NB4 (cell line): ENCODE data around the gene SELENOW.
"Not testable (repeated sequence)": the region's sequence is repeated elsewhere in the genome, so short reads cannot be mapped to it uniquely, and the experiment has no call there.

ENCODE experiments used
- DNase-seq: peaks from one replicate; pipeline ENCODE4 v3.0.0; 2010; ENCODE audit warnings: low read depth
- H3K4me3 ChIP-seq: one replicate; pipeline ENCODE4 v1.5.1; 2011; ENCODE audit warnings: mild to moderate bottlenecking, low read depth, low read length, moderate library complexity
- MAX ChIP-seq: IDR thresholded peaks from 2 replicates; pipeline ENCODE4 v1.6.1; 2011; ENCODE audit warnings: low read depth, low read length
- MYC ChIP-seq: IDR thresholded peaks from 2 replicates; pipeline ENCODE4 v1.6.1; 2011; ENCODE audit warnings: low read depth, low read length
- POLR2A ChIP-seq: IDR thresholded peaks from 2 replicates; pipeline ENCODE4 v1.6.1; 2011; ENCODE audit warnings: mild to moderate bottlenecking; ENCODE audit not compliant: insufficient read length; ENCODE audit errors: extremely low read depth
- TF ChIP-seq, protein P1 (sequence below): IDR thresholded peaks from one replicate; pipeline ENCODE4 v1.5.1; 2012; ENCODE audit warnings: low read depth, low read length

Gene SELENOW

DNA sequence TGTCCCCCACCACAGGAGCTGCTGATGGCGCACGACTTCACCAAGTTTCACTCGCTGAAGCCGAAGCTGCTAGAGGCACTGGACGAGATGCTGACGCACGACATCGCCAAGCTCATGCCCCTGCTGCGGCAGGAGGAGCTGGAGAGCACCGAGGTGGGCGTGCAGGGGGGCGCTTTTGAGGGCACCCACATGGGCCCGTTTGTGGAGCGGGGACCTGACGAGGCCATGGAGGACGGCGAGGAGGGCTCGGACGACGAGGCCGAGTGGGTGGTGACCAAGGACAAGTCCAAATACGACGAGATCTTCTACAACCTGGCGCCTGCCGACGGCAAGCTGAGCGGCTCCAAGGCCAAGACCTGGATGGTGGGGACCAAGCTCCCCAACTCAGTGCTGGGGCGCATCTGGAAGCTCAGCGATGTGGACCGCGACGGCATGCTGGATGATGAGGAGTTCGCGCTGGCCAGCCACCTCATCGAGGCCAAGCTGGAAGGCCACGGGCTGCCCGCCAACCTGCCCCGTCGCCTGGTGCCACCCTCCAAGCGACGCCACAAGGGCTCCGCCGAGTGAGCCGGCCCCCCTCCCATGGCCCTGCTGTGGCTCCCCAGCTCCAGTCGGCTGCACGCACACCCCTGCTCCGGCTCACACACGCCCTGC is 37.5 kb upstream of the SELENOW start:
- no peak for DNase-seq
- TF ChIP-seq, protein P1, sequence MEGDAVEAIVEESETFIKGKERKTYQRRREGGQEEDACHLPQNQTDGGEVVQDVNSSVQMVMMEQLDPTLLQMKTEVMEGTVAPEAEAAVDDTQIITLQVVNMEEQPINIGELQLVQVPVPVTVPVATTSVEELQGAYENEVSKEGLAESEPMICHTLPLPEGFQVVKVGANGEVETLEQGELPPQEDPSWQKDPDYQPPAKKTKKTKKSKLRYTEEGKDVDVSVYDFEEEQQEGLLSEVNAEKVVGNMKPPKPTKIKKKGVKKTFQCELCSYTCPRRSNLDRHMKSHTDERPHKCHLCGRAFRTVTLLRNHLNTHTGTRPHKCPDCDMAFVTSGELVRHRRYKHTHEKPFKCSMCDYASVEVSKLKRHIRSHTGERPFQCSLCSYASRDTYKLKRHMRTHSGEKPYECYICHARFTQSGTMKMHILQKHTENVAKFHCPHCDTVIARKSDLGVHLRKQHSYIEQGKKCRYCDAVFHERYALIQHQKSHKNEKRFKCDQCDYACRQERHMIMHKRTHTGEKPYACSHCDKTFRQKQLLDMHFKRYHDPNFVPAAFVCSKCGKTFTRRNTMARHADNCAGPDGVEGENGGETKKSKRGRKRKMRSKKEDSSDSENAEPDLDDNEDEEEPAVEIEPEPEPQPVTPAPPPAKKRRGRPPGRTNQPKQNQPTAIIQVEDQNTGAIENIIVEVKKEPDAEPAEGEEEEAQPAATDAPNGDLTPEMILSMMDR = no peak
- TF ChIP-seq POLR2A (no peak), MYC (no peak), MAX (no peak)
- H3K4me3 ChIP-seq = no peak overlapping the region

GRCh38 chr19:47741544-47742140 is 36.9 kb upstream of the SELENOW start:
- DNase-seq = no peak
- H3K4me3 ChIP-seq = no peak overlapping the region
- TF ChIP-seq MAX (no peak), POLR2A (no peak), MYC (no peak)
- TF ChIP-seq, protein P1 = no peak

DNA sequence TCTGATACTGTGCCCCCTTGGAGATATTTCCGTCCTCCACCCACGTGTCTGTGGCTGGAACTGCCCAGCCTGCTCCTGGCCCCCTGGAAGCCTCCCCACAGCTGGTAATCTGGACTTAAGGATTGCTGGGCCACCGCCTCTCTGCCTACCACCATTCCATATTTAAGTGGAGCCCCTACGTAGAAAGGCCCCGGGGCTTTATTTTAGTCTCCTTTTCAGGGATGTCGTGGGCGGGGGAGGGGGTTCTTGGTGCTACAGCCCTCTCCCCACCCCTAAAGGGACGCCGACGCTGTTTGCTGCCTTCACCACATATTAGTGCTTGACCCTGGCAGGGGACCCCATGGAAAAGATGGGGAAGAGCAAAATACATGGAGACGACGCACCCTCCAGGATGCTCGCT is 35.9 kb upstream of the SELENOW start:
- no peak for DNase-seq
- no peak overlapping the region for H3K4me3 ChIP-seq
- no peak for TF ChIP-seq POLR2A
- TF ChIP-seq MAX = no peak
- TF ChIP-seq, protein P1 = no peak
- no peak for TF ChIP-seq MYC

GRCh38 chr19:47745010-47745901 is 33.2 kb upstream of the SELENOW start, which contains the start of gene NOP53:
NOP53 (plus strand) TSS chr19:47745546; CDS start chr19:47745560, 14 bp downstream.
- TF ChIP-seq POLR2A (peak; percentile 98), MAX (peak; percentile 78), MYC (peak; percentile 94)
- TF ChIP-seq, protein P1 = no peak
- peak; percentile 100 for DNase-seq
- H3K4me3 ChIP-seq = peak within 1 kb of the TSS; percentile 86

DNA sequence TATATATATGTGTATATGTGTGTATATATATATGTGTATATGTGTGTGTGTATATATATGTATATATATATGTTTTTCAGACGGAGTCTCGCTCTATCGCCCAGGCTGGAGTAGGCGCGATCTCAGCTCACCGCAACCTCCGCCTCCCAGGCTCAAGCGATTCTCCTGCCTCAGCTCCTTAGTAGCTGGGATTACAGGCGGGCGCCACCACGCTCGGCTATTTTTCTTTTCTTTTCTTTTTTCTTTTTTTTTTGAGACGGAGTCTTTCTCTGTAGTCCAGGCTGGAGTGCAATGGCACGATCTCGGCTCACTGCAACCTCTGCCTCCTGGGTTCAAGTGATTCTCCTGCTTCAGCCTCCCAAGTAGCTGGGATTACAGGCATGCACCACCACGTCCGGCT is 32.4 kb upstream of the SELENOW start:
- H3K4me3 ChIP-seq = peak overlapping the region; percentile 86
- not testable (repeated sequence) for DNase-seq

DNA sequence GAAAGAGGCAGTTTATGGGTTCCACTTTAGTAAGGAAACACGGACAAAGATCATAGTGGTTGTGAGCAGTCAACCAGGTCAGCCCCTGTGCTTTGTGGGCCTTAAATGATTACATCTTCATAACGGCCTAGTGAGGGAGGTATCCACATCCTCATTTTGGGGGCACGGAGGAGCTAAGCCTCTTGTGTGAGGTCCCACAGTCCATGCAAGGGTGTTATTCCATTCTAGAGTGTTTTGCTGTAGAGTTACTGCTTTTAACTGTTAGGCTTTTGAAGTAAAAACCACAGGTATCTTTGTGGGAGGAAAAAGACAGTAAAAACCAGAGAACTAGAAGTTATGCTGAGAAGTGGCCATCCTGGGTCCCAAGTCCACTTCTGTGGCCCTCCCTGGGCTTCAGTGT is 29.2 kb upstream of the SELENOW start:
- no peak overlapping the region for H3K4me3 ChIP-seq
- DNase-seq = no peak
- TF ChIP-seq MAX = no peak
- TF ChIP-seq POLR2A = no peak
- TF ChIP-seq, protein P1 = no peak
- no peak for TF ChIP-seq MYC
